ENCODE data around the gene MMP24. TPM values are rescaled to one million over a fixed set of nuclear protein-coding genes. Genes with fewer than 3 reads are reported as not detected.
A peak's percentile ranks its signal among the peaks of the same experiment; 100 is the strongest.

Gene MMP24
- total and polyA plus RNA-seq, 2 of the 13 experiments (the other 11 are each of a cell fraction or from before 2014, with no cell fraction given), result 0.29 to 0.35 TPM

GRCh38 chr20:35223941-35224340, 2.5 kb upstream of the MMP24 start:
- ChIA-PET POLR2A (no interaction called here), CTCF (ENCODE audit: low intra/inter-chr PET ratio, low total read pairs) (no interaction called here)
- Histone ChIP-seq H2AFZ (ENCODE audit: low read length) (no peak overlapping the region), H4K20me1 (ENCODE audit: insufficient read depth, low read length) (peaks cover 2% of the 10 kb centered on the region; the same call in 1 of the 2 replicates), H3K4me2 (ENCODE audit: low read depth, low read length) (no peak overlapping the region), H3K27ac (ENCODE audit: extremely low read length, insufficient read depth, low read length) (no peak overlapping the region), H3K79me2 (ENCODE audit: insufficient read depth, low read length) (no peaks in the 10 kb centered on the region), H3K27me3 (ENCODE audit: control insufficient read depth in 1 of 2, insufficient read depth in 2 of 2, low read length in 2 of 2) (peaks cover 12 to 37% of the 10 kb centered on the region in 2 experiments), H3K9ac (ENCODE audit: insufficient read depth, low read depth, low read length) (no peak overlapping the region), H3K4me3 (replicated peaks in 1 of 3; ENCODE audit: insufficient read depth in 1 of 3, low read depth in 2 of 3, low read length in 3 of 3) (no peak overlapping the region), H3K4me1 (ENCODE audit: insufficient read depth, low read length) (peaks cover 11% of the 10 kb centered on the region), H3K36me3 (replicated peaks in 1 of 2; ENCODE audit: control insufficient read depth in 1 of 2, insufficient read depth in 2 of 2, low read length in 2 of 2) (no peaks in the 10 kb centered on the region), H3K9me3 (ENCODE audit: low read length) (no peaks in the 10 kb centered on the region)
- ATAC-seq (no peak), DNase-seq (ENCODE audit: low spot score) (no peak), FAIRE-seq (no peak)
- in situ Hi-C loops (cut with HindIII; ENCODE audit: extremely low pct_ligation_motif_present, low pct_unique_long_range_greater_than_20kb) (no loop called here), intact Hi-C loops (cut with micrococcal nuclease; ENCODE audit: unreplicated experiment) (no loop called here)
- TF ChIP-seq ZNF296 (CRISPR knock-in tag; conservative IDR thresholded peaks at IDR 0.05), result no peak
- no peak for TF ChIP-seq ZNF619 (CRISPR knock-in tag; IDR thresholded peaks at IDR 0.05)
- TF ChIP-seq CEBPB (IDR thresholded peaks at IDR 0.05; ENCODE audit: borderline replicate concordance, low read depth, low read length), result 0 out of 2 replicates have a peak, but pooled peaks have one; percentile 33
- TF ChIP-seq HIC2 (CRISPR knock-in tag; IDR thresholded peaks at IDR 0.05; ENCODE audit: low read depth), result no peak
- BruUV-seq (replicated peaks), result no TSS peak
- 65% methylated on average over 5 of the region's 5 CpGs for WGBS (ENCODE audit: low lambda C conversion rate)

GRCh38 chr20:35224536-35224935, 2.0 kb upstream of the MMP24 start:
- Histone ChIP-seq H3K9me3 (ENCODE audit: low read length) (no peaks in the 10 kb centered on the region), H3K79me2 (ENCODE audit: insufficient read depth, low read length) (no peaks in the 10 kb centered on the region), H3K36me3 (replicated peaks in 1 of 2; ENCODE audit: control insufficient read depth in 1 of 2, insufficient read depth in 2 of 2, low read length in 2 of 2) (no peaks in the 10 kb centered on the region), H3K27ac (ENCODE audit: extremely low read length, insufficient read depth, low read length) (no peak overlapping the region), H3K9ac (ENCODE audit: insufficient read depth, low read depth, low read length) (no peak overlapping the region), H4K20me1 (ENCODE audit: insufficient read depth, low read length) (peaks cover 2% of the 10 kb centered on the region; the same call in 1 of the 2 replicates), H3K4me1 (ENCODE audit: insufficient read depth, low read length) (peaks cover 11% of the 10 kb centered on the region), H3K27me3 (ENCODE audit: control insufficient read depth in 1 of 2, insufficient read depth in 2 of 2, low read length in 2 of 2) (peaks cover 12 to 38% of the 10 kb centered on the region in 2 experiments), H2AFZ (ENCODE audit: low read length) (no peak overlapping the region), H3K4me3 (replicated peaks in 1 of 3; ENCODE audit: insufficient read depth in 1 of 3, low read depth in 2 of 3, low read length in 3 of 3) (no peak overlapping the region), H3K4me2 (ENCODE audit: low read depth, low read length) (no peak overlapping the region)
- FAIRE-seq (no peak), ATAC-seq (no peak), DNase-seq (ENCODE audit: low spot score) (no peak)
- intact Hi-C loops (cut with micrococcal nuclease; ENCODE audit: unreplicated experiment) (no loop called here), in situ Hi-C loops (cut with HindIII; ENCODE audit: extremely low pct_ligation_motif_present, low pct_unique_long_range_greater_than_20kb) (no loop called here)
- TF ChIP-seq GZF1 (CRISPR knock-in tag; IDR thresholded peaks at IDR 0.05) (peak; percentile 82; the same call in 1 of the 2 replicates), HOXA7 (CRISPR knock-in tag; IDR thresholded peaks at IDR 0.05) (no peak), SIN3A (IDR thresholded peaks at IDR 0.05; ENCODE audit: borderline replicate concordance, low read depth, low read length) (no peak), ZNF275 (CRISPR knock-in tag; IDR thresholded peaks at IDR 0.05; ENCODE audit: borderline replicate concordance) (no peak)
- POLR2A ChIA-PET, result no interaction called here
- BruUV-seq (replicated peaks), result no TSS peak
- 29% methylated on average over 5 of the region's 5 CpGs for WGBS (ENCODE audit: low lambda C conversion rate)
- CTCF ChIA-PET (ENCODE audit: low intra/inter-chr PET ratio, low total read pairs), result no interaction called here

Data from HepG2 (cell line).